Measurements from ENCODE around the gene NR1H2. TPM values are rescaled to one million over a fixed set of nuclear protein-coding genes. Genes with fewer than 3 reads are reported as not detected.
A peak's percentile ranks its signal among the peaks of the same experiment; 100 is the strongest.
"Not testable (repeated sequence)": the region's sequence is repeated elsewhere in the genome, so short reads cannot be mapped to it uniquely, and the experiment has no call there.

The NR1H2 gene
- 10 to 100 TPM; 49.6 TPM for total RNA-seq

GRCh38 chr19:50376166-50377050, at the start of gene NR1H2:
NR1H2 (plus strand) TSS chr19:50376457; CDS start chr19:50377606, 1,149 bp downstream.
- H3K9me3 Mint-ChIP-seq = no peaks in the 10 kb centered on the region
- peak; percentile 93 for DNase-seq
- H3K4me1 Mint-ChIP-seq = peaks cover 19% of the 10 kb centered on the region
- peak within 1 kb of the TSS; percentile 97 for H3K4me3 Mint-ChIP-seq
- H3K36me3 Mint-ChIP-seq = peaks cover 9% of the 10 kb centered on the region
- peak within 1 kb of the TSS; percentile 99 for H3K27ac Mint-ChIP-seq
- H3K27me3 Mint-ChIP-seq = no peaks in the 10 kb centered on the region

- H3K27ac Mint-ChIP-seq = no peak overlapping the region
Measured at GRCh38 chr19:50327013-50327412, 49.2 kb upstream of the NR1H2 start.

GRCh38 chr19:50327461-50328223, 48.6 kb upstream of the NR1H2 start:
- Mint-ChIP-seq H3K27ac (no peak overlapping the region), H3K36me3 (peaks cover 10% of the 10 kb centered on the region), H3K4me1 (peaks cover 37% of the 10 kb centered on the region), H3K27me3 (peaks cover 77% of the 10 kb centered on the region), H3K4me3 (peak overlapping the region; percentile 42), H3K9me3 (peaks cover 8% of the 10 kb centered on the region)
- no peak for DNase-seq

More at GRCh38 chr19:50327013-50327412, 49.2 kb upstream of the NR1H2 start:
- DNase-seq = no peak
- Mint-ChIP-seq H3K4me1 (peaks cover 34% of the 10 kb centered on the region), H3K27me3 (peaks cover 71% of the 10 kb centered on the region), H3K36me3 (peaks cover 10% of the 10 kb centered on the region), H3K9me3 (peaks cover 8% of the 10 kb centered on the region), H3K4me3 (no peak overlapping the region)

GRCh38 chr19:50328224-50328872, 47.9 kb upstream of the NR1H2 start:
- Mint-ChIP-seq H3K36me3 (peaks cover 10% of the 10 kb centered on the region), H3K4me1 (peaks cover 40% of the 10 kb centered on the region), H3K4me3 (no peak overlapping the region), H3K9me3 (peaks cover 8% of the 10 kb centered on the region), H3K27ac (no peak overlapping the region), H3K27me3 (peaks cover 79% of the 10 kb centered on the region)
- peak; percentile 27 for DNase-seq

GRCh38 chr19:50328873-50329145, 47.4 kb upstream of the NR1H2 start:
- peaks cover 76% of the 10 kb centered on the region for H3K27me3 Mint-ChIP-seq

GRCh38 chr19:50329146-50329925, 46.9 kb upstream of the NR1H2 start, which contains the start of gene KCNC3:
KCNC3 (minus strand) TSS chr19:50329377; CDS start chr19:50329082, 295 bp downstream.
- DNase-seq = peak; percentile 86
- Mint-ChIP-seq H3K27me3 (peaks cover 81% of the 10 kb centered on the region), H3K4me3 (peak within 1 kb of the TSS; percentile 71), H3K4me1 (peaks cover 49% of the 10 kb centered on the region), H3K36me3 (peaks cover 10% of the 10 kb centered on the region), H3K9me3 (peaks cover 8% of the 10 kb centered on the region), H3K27ac (peak within 1 kb of the TSS; percentile 73)

More at GRCh38 chr19:50328873-50329145, 47.4 kb upstream of the NR1H2 start:
- peaks cover 10% of the 10 kb centered on the region for H3K36me3 Mint-ChIP-seq
- DNase-seq = no peak
- H3K9me3 Mint-ChIP-seq = peaks cover 8% of the 10 kb centered on the region
- peaks cover 44% of the 10 kb centered on the region for H3K4me1 Mint-ChIP-seq
- no peak overlapping the region for H3K4me3 Mint-ChIP-seq
- no peak overlapping the region for H3K27ac Mint-ChIP-seq

- Mint-ChIP-seq H3K27me3 (peaks cover 81% of the 10 kb centered on the region), H3K27ac (peak overlapping the region; percentile 73), H3K4me1 (peaks cover 49% of the 10 kb centered on the region), H3K4me3 (peak overlapping the region; percentile 71)
- not testable (repeated sequence) for H3K9me3 Mint-ChIP-seq, DNase-seq, H3K36me3 Mint-ChIP-seq
Measured at GRCh38 chr19:50329926-50330294, 46.3 kb upstream of the NR1H2 start.

- peak overlapping the region; percentile 60 for H3K4me3 Mint-ChIP-seq
- peaks cover 10% of the 10 kb centered on the region for H3K36me3 Mint-ChIP-seq
- peaks cover 54% of the 10 kb centered on the region for H3K4me1 Mint-ChIP-seq
- H3K9me3 Mint-ChIP-seq = peaks cover 8% of the 10 kb centered on the region
- peaks cover 84% of the 10 kb centered on the region for H3K27me3 Mint-ChIP-seq
- H3K27ac Mint-ChIP-seq = no peak overlapping the region
- peak; percentile 87 for DNase-seq
Measured at GRCh38 chr19:50330365-50331078, 45.7 kb upstream of the NR1H2 start.

- Mint-ChIP-seq H3K4me3 (peak overlapping the region; percentile 55), H3K36me3 (peaks cover 10% of the 10 kb centered on the region), H3K9me3 (peaks cover 8% of the 10 kb centered on the region), H3K27ac (no peak overlapping the region), H3K27me3 (peaks cover 78% of the 10 kb centered on the region), H3K4me1 (peaks cover 56% of the 10 kb centered on the region)
- DNase-seq = no peak
Measured at GRCh38 chr19:50331221-50331993, 44.9 kb upstream of the NR1H2 start.

- Mint-ChIP-seq H3K27ac (no peak overlapping the region), H3K36me3 (peaks cover 10% of the 10 kb centered on the region), H3K4me3 (peak overlapping the region; percentile 0), H3K4me1 (peaks cover 54% of the 10 kb centered on the region), H3K27me3 (peaks cover 73% of the 10 kb centered on the region), H3K9me3 (peaks cover 8% of the 10 kb centered on the region)
- no peak for DNase-seq
Measured at GRCh38 chr19:50331994-50332243, 44.3 kb upstream of the NR1H2 start.

GRCh38 chr19:50332244-50333038, 43.8 kb upstream of the NR1H2 start:
- peaks cover 50% of the 10 kb centered on the region for H3K4me1 Mint-ChIP-seq
- H3K9me3 Mint-ChIP-seq = peaks cover 8% of the 10 kb centered on the region
- H3K36me3 Mint-ChIP-seq = peaks cover 10% of the 10 kb centered on the region
- peaks cover 72% of the 10 kb centered on the region for H3K27me3 Mint-ChIP-seq
- DNase-seq = no peak
- H3K27ac Mint-ChIP-seq = no peak overlapping the region
- no peak overlapping the region for H3K4me3 Mint-ChIP-seq

GRCh38 chr19:50333235-50333736, 43.0 kb upstream of the NR1H2 start:
- Mint-ChIP-seq H3K36me3 (peaks cover 10% of the 10 kb centered on the region), H3K4me3 (peak overlapping the region; percentile 78), H3K9me3 (peaks cover 8% of the 10 kb centered on the region), H3K4me1 (peaks cover 47% of the 10 kb centered on the region), H3K27me3 (peaks cover 66% of the 10 kb centered on the region), H3K27ac (peak overlapping the region; percentile 82)
- DNase-seq = peak; percentile 92

All from activated naive CD8-positive, alpha-beta T cell treated with anti-CD3 and anti-CD28 coated beads for 36 hours (primary cell).